ENCODE measurements around the gene CD46.

The CD46 gene

GRCh38 chr1:207820568-207821463, 69.0 kb downstream of the CD46 start:
- H3K4me3 ChIP-seq (ENCODE audit: low read depth, low read length), result no peak overlapping the region
- TF ChIP-seq, protein P1, sequence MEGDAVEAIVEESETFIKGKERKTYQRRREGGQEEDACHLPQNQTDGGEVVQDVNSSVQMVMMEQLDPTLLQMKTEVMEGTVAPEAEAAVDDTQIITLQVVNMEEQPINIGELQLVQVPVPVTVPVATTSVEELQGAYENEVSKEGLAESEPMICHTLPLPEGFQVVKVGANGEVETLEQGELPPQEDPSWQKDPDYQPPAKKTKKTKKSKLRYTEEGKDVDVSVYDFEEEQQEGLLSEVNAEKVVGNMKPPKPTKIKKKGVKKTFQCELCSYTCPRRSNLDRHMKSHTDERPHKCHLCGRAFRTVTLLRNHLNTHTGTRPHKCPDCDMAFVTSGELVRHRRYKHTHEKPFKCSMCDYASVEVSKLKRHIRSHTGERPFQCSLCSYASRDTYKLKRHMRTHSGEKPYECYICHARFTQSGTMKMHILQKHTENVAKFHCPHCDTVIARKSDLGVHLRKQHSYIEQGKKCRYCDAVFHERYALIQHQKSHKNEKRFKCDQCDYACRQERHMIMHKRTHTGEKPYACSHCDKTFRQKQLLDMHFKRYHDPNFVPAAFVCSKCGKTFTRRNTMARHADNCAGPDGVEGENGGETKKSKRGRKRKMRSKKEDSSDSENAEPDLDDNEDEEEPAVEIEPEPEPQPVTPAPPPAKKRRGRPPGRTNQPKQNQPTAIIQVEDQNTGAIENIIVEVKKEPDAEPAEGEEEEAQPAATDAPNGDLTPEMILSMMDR (IDR thresholded peaks at IDR 0.05; ENCODE audit: low read depth, low read length), result no peak

GRCh38 chr1:207821464-207822045, 69.7 kb downstream of the CD46 start:
- H3K4me3 ChIP-seq (ENCODE audit: low read depth, low read length), result no peak overlapping the region
- TF ChIP-seq, protein P1 (IDR thresholded peaks at IDR 0.05; ENCODE audit: low read depth, low read length), result no peak

- TF ChIP-seq, protein P1 (IDR thresholded peaks at IDR 0.05; ENCODE audit: low read depth, low read length), result no peak
- no peak overlapping the region for H3K4me3 ChIP-seq (ENCODE audit: low read depth, low read length)
Observed at GRCh38 chr1:207822124-207822601, 70.3 kb downstream of the CD46 start.

- H3K4me3 ChIP-seq (ENCODE audit: low read depth, low read length), result 0 out of 2 replicates have a peak overlapping the region, but pooled peaks have one; percentile 12
- TF ChIP-seq, protein P1 (IDR thresholded peaks at IDR 0.05; ENCODE audit: low read depth, low read length), result no peak
Observed at GRCh38 chr1:207822602-207823451, 71.0 kb downstream of the CD46 start.

GRCh38 chr1:207823531-207823879, 71.7 kb downstream of the CD46 start:
- no peak overlapping the region for H3K4me3 ChIP-seq (ENCODE audit: low read depth, low read length)
- TF ChIP-seq, protein P1 (IDR thresholded peaks at IDR 0.05; ENCODE audit: low read depth, low read length), result no peak

- TF ChIP-seq, protein P1 (IDR thresholded peaks at IDR 0.05; ENCODE audit: low read depth, low read length), result peak; percentile 63
- H3K4me3 ChIP-seq (ENCODE audit: low read depth, low read length), result no peak overlapping the region
Observed at GRCh38 chr1:207823880-207824566, 72.2 kb downstream of the CD46 start.

Measured in WI38 (cell line).